ENCODE measurements around the gene HTRA1.

HTRA1 gene

GRCh38 chr10:122554131-122555036, 93.0 kb downstream of the HTRA1 start:
- no peak for DNase-seq (ENCODE audit: low read depth)

- no peak for DNase-seq (ENCODE audit: low read depth)
These were observed 94.1 kb downstream of the HTRA1 start for GRCh38 chr10:122555442-122555841.

- no peak for DNase-seq (ENCODE audit: low read depth)
These were observed 96.2 kb downstream of the HTRA1 start for GRCh38 chr10:122557516-122557915.

- DNase-seq (ENCODE audit: low read depth), result no peak
These were observed 97.1 kb downstream of the HTRA1 start for GRCh38 chr10:122558452-122558851.

- DNase-seq (ENCODE audit: low read depth), result no peak
These were observed 97.9 kb downstream of the HTRA1 start for GRCh38 chr10:122559228-122559627.

- no peak for DNase-seq (ENCODE audit: low read depth)
These were observed 99.0 kb downstream of the HTRA1 start, which contains the start of gene DMBT1 for GRCh38 chr10:122560279-122560804. TSS of gene DMBT1 (plus strand) at chr10:122560754. CDS start at chr10:122560771, 17 bp downstream.

GRCh38 chr10:122561212-122561611, 99.9 kb downstream of the HTRA1 start:
- DNase-seq (ENCODE audit: low read depth), result no peak

GRCh38 chr10:122561792-122562191, 100.4 kb downstream of the HTRA1 start:
- no peak for DNase-seq (ENCODE audit: low read depth)
